ENCODE data around the gene STIMATE.

Gene STIMATE

DNA sequence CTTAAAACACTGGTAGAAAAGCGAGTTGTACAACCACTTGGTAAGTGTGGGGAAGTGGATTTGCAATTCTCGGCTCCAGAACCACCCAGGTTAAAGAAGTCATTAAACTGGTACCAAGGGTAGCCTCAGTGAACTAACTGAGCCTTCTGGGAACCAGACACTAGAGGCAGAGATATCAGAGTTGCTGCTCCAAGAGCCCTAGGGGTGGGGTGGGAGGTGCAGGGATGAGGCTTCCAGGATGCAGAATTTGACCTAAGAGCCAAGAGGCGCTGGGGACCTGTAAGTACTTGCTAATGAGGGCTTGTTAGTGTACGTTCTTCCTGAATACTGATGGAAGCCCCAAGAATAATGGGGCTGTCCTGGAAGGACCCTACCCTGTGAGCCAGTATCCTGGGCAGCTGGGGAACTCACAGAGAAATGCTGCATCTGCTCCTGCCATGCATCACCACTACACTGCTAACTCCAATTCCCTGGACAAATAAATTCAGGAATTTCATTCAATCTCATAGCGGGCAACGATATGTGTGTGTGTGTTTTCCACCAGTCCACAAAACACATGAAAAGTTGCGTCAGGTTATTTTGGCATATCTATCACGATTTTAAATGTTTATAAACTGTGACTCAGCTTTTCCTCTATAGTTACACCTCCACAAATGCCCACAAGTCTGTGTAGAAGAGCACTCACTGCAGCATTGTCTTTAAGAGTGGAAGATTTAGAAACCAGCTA, 23.8 kb downstream of the STIMATE start:
- Histone ChIP-seq H3K4me3 (ENCODE audit: severe bottlenecking) (no peak overlapping the region), H3K27me3 (ENCODE audit: insufficient read depth, poor library complexity, severe bottlenecking) (no peaks in the 10 kb centered on the region), H3K9me3 (ENCODE audit: severe bottlenecking) (no peaks in the 10 kb centered on the region), H3K36me3 (ENCODE audit: low read depth) (no peaks in the 10 kb centered on the region), H3K4me1 (ENCODE audit: insufficient read depth, poor library complexity, severe bottlenecking) (no peaks in the 10 kb centered on the region), H3K27ac (ENCODE audit: poor library complexity, severe bottlenecking) (no peak overlapping the region)
- no peak for DNase-seq (ENCODE audit: low spot score)
- TF ChIP-seq CTCF (IDR thresholded peaks at IDR 0.05; ENCODE audit: poor library complexity, severe bottlenecking) = no peak
- no peak for ATAC-seq (ENCODE audit: low read depth)

- DNase-seq (ENCODE audit: low spot score) = no peak
Observed at GRCh38 chr3:52872245-52872644, 25.1 kb downstream of the STIMATE start.

DNA sequence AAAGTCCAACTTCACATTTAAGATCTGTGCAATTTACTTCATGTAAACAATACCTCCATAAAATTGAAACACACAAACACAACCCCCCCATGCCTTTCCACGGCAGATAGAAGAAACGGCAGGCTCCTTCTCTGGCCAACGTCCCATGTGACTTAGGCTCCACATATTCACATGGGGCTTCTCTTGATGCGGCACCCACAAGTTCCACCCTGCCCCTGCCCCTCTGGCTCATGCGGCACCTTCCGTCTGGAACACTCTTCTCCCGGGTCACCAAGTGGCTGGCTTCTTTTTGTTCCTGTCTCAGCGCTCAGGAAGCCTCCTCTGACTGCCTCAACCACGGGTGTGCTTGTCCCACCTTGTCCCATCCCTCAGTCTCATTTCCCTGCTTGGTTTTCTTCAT, 25.6 kb downstream of the STIMATE start:
- no peak for ATAC-seq (ENCODE audit: low read depth)
- DNase-seq (ENCODE audit: low spot score) = no peak
- Histone ChIP-seq H3K4me3 (ENCODE audit: severe bottlenecking) (no peak overlapping the region), H3K36me3 (ENCODE audit: low read depth) (no peaks in the 10 kb centered on the region), H3K27me3 (ENCODE audit: insufficient read depth, poor library complexity, severe bottlenecking) (no peaks in the 10 kb centered on the region), H3K4me1 (ENCODE audit: insufficient read depth, poor library complexity, severe bottlenecking) (no peaks in the 10 kb centered on the region), H3K27ac (ENCODE audit: poor library complexity, severe bottlenecking) (no peak overlapping the region), H3K9me3 (ENCODE audit: severe bottlenecking) (no peaks in the 10 kb centered on the region)
- no peak for TF ChIP-seq CTCF (IDR thresholded peaks at IDR 0.05; ENCODE audit: poor library complexity, severe bottlenecking)

More at GRCh38 chr3:52872245-52872644, 25.1 kb downstream of the STIMATE start:
- Histone ChIP-seq H3K27me3 (ENCODE audit: insufficient read depth, poor library complexity, severe bottlenecking) (no peaks in the 10 kb centered on the region), H3K9me3 (ENCODE audit: severe bottlenecking) (no peaks in the 10 kb centered on the region), H3K4me1 (ENCODE audit: insufficient read depth, poor library complexity, severe bottlenecking) (no peaks in the 10 kb centered on the region), H3K4me3 (ENCODE audit: severe bottlenecking) (no peak overlapping the region), H3K36me3 (ENCODE audit: low read depth) (no peaks in the 10 kb centered on the region), H3K27ac (ENCODE audit: poor library complexity, severe bottlenecking) (no peak overlapping the region)
- ATAC-seq (ENCODE audit: low read depth) = no peak
- TF ChIP-seq CTCF (IDR thresholded peaks at IDR 0.05; ENCODE audit: poor library complexity, severe bottlenecking) = no peak

GRCh38 chr3:52870471-52870870, 26.9 kb downstream of the STIMATE start:
- no peak overlapping the region for H3K27ac ChIP-seq (ENCODE audit: poor library complexity, severe bottlenecking)
- no peaks in the 10 kb centered on the region for H3K36me3 ChIP-seq (ENCODE audit: low read depth)
- no peak overlapping the region for H3K4me3 ChIP-seq (ENCODE audit: severe bottlenecking)
- H3K27me3 ChIP-seq (ENCODE audit: insufficient read depth, poor library complexity, severe bottlenecking) = no peaks in the 10 kb centered on the region
- TF ChIP-seq CTCF (IDR thresholded peaks at IDR 0.05; ENCODE audit: poor library complexity, severe bottlenecking) = no peak
- ATAC-seq (ENCODE audit: low read depth) (no peak), DNase-seq (ENCODE audit: low spot score) (no peak)
- H3K9me3 ChIP-seq (ENCODE audit: severe bottlenecking) = no peaks in the 10 kb centered on the region
- no peaks in the 10 kb centered on the region for H3K4me1 ChIP-seq (ENCODE audit: insufficient read depth, poor library complexity, severe bottlenecking)

DNA sequence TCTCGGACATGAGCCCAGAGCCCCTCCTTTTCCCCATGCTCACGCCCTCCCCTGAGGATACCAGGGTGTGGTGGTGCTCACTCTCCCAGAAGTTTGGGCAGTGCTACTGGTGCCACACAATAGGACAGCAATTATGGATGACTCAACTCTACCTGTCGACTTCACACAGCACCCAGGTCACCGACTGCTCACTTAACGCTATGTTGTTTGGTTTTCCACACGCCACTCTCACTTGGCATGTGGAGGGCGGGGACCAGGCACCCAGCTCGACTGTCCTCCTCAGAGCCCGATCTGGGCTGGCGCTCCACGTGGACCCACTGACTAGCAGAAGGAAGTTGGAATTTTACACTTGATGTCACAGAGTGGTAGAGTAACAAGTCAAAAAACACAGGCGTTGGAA, 30.9 kb downstream of the STIMATE start:
- ATAC-seq (ENCODE audit: low read depth) (no peak), DNase-seq (ENCODE audit: low spot score) (no peak)
- no peak for TF ChIP-seq CTCF (IDR thresholded peaks at IDR 0.05; ENCODE audit: poor library complexity, severe bottlenecking)
- Histone ChIP-seq H3K4me1 (ENCODE audit: insufficient read depth, poor library complexity, severe bottlenecking) (no peaks in the 10 kb centered on the region), H3K27ac (ENCODE audit: poor library complexity, severe bottlenecking) (no peak overlapping the region), H3K9me3 (ENCODE audit: severe bottlenecking) (no peaks in the 10 kb centered on the region), H3K27me3 (ENCODE audit: insufficient read depth, poor library complexity, severe bottlenecking) (no peaks in the 10 kb centered on the region), H3K36me3 (ENCODE audit: low read depth) (no peaks in the 10 kb centered on the region), H3K4me3 (ENCODE audit: severe bottlenecking) (no peak overlapping the region)
